Muscle layer of duodenum (tissue), 2 donors: ENCODE data around the gene ZNF248.
A peak's percentile ranks its signal among the peaks of the same experiment; 100 is the strongest.

Experiments
- H3K27ac ChIP-seq: one replicate; pipeline ENCODE4 v1.7.0; 2013; ENCODE audit warnings: mild to moderate bottlenecking, low read length
- H3K27me3 ChIP-seq: one replicate; pipeline ENCODE4 v1.7.0; 2013; ENCODE audit warnings: low read depth, mild to moderate bottlenecking, control low read depth, low read length
- H3K36me3 ChIP-seq, 2 donors: one replicate each; pipeline ENCODE4 v1.7.0; 2013; ENCODE audit warnings: low read length in 2 of 2, control low read depth in 1 of 2, mild to moderate bottlenecking in 1 of 2; ENCODE audit not compliant: insufficient read depth in 2 of 2, control insufficient read depth in 1 of 2
- H3K4me1 ChIP-seq, 2 donors: one replicate each; pipeline ENCODE4 v1.7.0; 2013; ENCODE audit warnings: low read length in 2 of 2, mild to moderate bottlenecking in 2 of 2, control low read depth in 1 of 2, moderate library complexity in 1 of 2; ENCODE audit not compliant: insufficient read depth in 2 of 2, control insufficient read depth in 1 of 2
- H3K4me3 ChIP-seq, 2 donors: one replicate each; pipeline ENCODE4 v1.7.0; 2013; ENCODE audit warnings: low read length in 2 of 2, low read depth in 1 of 2, mild to moderate bottlenecking in 1 of 2
- H3K9me3 ChIP-seq, 2 donors: one replicate each; pipeline ENCODE4 v1.7.0; 2013; ENCODE audit warnings: low read length in 2 of 2, control low read depth in 1 of 2, mild to moderate bottlenecking in 1 of 2; ENCODE audit not compliant: control insufficient read depth in 1 of 2
- donor health status: healthy.

The ZNF248 gene

DNA sequence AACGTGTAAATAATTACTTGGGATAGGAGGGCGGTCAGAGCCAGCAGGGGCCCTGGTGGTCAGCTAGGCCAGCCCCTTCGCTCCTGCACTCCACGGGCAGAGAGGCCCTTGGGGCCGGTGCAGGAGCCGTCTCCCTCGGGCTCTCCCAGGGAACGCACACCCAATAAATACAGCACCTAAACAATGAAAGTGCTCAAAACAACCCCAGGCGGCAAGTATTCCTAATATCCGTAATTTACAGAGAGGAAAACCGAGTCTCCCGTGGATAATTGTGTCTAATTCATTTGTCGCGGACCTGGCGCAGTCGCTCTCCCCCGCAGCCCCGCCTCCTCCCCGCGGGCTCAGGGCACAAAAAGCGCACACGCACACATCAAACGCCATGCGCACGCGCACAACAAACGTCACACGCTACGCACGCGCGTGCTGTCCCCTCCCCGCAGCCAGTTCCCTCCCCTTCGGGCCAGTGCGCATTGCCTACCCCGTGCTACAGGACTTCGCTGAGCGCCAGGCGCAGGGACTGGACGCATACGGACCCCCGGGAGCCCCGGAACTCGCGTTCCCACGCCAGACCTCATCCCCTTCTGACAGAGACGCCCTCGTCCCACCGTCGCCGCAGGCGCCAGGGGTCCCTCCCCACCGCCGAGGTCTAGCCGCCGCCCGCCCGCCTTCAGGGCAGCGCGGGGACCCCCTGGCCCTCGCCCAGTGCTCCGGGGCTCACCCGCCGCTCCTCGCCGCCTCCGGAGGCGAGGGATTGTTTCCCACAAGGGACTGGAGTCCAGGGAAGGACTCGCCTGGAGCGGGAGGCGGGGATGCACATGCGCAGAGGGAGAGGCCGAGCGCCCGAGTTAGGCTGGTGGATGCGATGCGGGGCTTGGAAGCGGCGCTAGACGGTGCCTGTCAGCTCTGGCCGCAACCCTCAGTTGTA, at the start of gene ZNF248:
Gene ZNF248, minus strand, starts transcription at position 324 of the 925 bp plus-strand sequence. CDS start 1,300 bp downstream, outside the sequence.
- Histone ChIP-seq H3K9me3 (no peaks in the 10 kb centered on the region), H3K4me1 (peaks cover 0 to 11% of the 10 kb centered on the region in 2 donors)

DNA sequence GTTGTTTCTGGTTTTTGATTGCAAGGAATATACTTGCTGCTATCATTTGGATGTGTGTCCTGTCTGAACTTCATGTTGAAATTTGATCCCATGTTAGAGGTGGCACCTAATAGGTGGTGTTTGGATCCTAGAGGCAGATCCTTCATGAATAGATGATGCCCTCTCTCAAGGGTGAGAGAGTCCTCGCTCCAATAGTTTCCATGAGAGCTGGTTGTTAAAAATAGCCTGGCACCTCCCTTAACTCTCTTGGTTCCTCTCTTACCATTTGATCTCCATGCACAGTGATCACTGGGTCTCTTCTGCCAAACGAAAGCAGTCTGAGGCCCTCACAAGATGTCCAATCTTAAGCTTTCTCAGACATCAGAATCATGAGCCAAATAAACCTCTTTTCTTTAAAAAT, 49.0 kb upstream of the ZNF248 start:
- no peak overlapping the region for H3K27ac ChIP-seq
- no peaks in the 10 kb centered on the region for H3K36me3 ChIP-seq
- no peaks in the 10 kb centered on the region for H3K27me3 ChIP-seq
- H3K4me1 ChIP-seq = no peaks in the 10 kb centered on the region
- H3K9me3 ChIP-seq = no peaks in the 10 kb centered on the region
- H3K4me3 ChIP-seq = no peak overlapping the region

More for the DNA sequence above, at the start of gene ZNF248:
- peak within 1 kb of the TSS; percentile 96 for H3K27ac ChIP-seq
- H3K27me3 ChIP-seq = no peaks in the 10 kb centered on the region
- H3K4me3 ChIP-seq = peak within 1 kb of the TSS; percentile 75 to 93
- H3K36me3 ChIP-seq = peaks cover 0 to 4% of the 10 kb centered on the region in 2 donors

DNA sequence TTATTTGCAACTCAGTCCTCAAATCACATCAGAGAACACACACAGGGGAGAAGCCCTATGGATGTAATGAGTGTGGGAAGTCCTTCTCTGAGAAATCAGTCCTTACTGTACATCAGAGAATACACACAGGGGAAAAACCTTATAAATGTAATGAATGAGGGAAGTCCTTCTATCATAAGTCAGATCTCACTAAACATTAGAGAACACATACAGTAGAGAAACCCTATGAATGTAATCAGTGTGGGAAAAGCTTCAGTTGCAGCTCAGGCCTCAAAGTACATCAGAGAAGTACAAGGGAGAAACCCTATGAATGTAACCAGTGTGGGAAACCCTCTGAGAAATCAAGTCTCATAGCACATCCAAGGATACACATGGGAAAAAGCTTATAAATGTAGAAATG, 39.0 kb upstream of the ZNF248 start:
- no peaks in the 10 kb centered on the region for H3K4me1 ChIP-seq
- H3K27ac ChIP-seq = no peak overlapping the region
- no peaks in the 10 kb centered on the region for H3K36me3 ChIP-seq
- H3K27me3 ChIP-seq = no peaks in the 10 kb centered on the region
- H3K9me3 ChIP-seq = peaks cover 14 to 34% of the 10 kb centered on the region in 2 donors
- H3K4me3 ChIP-seq = peak overlapping the region in 1 of 2 donors; percentile 43

DNA sequence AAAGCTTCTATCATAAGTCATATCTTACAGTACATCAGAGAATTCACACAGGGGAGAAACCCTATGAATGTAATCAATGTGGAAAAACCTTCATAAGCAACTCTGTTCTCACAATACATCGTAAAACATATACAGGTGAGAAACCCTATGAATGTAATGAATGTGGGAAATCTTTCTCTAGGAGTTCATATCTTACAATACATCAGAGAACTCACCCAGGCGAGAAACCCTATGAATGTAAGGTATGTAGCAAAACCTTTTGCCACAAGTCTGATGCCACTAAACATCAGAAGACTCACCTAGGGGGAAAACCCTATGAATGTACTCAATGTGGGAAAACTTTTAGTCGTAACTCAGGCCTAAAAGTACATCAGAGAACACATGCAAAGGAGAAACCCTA, 38.3 kb upstream of the ZNF248 start:
- Histone ChIP-seq H3K27ac (no peak overlapping the region), H3K4me3 (peak overlapping the region in 1 of 2 donors; percentile 43), H3K36me3 (no peaks in the 10 kb centered on the region), H3K4me1 (no peaks in the 10 kb centered on the region), H3K9me3 (peaks cover 21 to 39% of the 10 kb centered on the region in 2 donors), H3K27me3 (no peaks in the 10 kb centered on the region)

DNA sequence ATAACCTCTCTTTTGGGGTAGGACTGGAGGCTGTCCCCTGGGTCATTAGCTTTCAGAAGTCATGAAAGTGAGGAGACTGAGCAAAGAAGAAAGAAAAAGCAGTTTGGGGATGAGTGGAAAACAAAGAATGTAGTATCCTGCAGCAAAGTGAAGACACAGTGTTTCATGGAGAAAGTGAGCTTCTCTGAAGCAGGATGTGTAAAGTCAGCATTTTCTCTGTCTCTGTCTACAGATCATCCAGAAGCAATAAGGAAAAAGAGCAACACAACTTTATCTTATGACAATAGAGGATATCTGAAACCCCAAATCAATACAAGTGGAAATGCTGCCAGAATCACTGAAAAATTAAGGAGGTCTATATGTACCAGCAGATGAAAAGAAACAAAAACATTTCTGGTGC, 28.4 kb upstream of the ZNF248 start:
- Histone ChIP-seq H3K36me3 (no peaks in the 10 kb centered on the region), H3K4me1 (no peaks in the 10 kb centered on the region), H3K27ac (no peak overlapping the region), H3K9me3 (peaks cover 0 to under 1% of the 10 kb centered on the region in 2 donors), H3K4me3 (no peak overlapping the region), H3K27me3 (no peaks in the 10 kb centered on the region)

DNA sequence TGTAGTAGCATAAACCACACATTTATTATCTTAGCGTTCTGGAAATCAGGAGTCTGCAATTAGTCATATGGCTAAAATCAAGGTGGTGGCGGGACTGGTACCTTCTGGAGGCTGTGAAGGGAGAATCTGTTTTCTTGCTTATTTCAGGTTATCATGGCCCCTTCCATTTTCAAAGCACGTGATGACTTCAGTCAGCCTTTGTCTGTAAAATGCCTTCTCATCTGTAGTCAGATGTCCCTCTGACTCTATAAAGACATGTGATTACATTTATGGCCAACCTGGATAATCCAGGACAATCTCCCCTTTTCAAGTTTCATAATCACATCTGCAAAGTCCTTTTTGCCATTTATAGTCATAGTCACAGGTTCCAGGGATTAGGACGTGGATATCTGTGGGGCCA, 15.5 kb upstream of the ZNF248 start:
- Histone ChIP-seq H3K27ac (no peak overlapping the region), H3K4me3 (no peak overlapping the region), H3K27me3 (no peaks in the 10 kb centered on the region), H3K36me3 (no peaks in the 10 kb centered on the region), H3K4me1 (no peaks in the 10 kb centered on the region), H3K9me3 (no peaks in the 10 kb centered on the region)

DNA sequence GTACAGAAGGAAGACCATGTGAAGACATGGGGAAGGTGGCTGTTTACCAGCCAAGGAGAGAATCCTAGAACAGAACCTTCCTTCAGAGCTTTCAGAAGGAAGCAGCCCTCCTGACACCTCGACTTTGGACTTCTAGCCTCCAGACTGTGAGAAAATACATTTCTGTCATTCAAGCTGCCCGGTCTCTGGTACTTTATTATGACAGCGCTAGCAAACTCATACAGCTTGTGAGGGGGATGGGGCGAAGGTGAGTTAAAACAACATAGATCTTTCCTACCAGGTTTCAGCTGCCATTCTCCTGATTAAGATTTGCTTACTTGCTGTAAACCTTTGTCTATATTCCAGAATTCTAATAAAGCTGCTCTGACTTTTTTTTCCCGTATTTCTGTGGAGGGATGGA, 14.9 kb upstream of the ZNF248 start:
- Histone ChIP-seq H3K4me1 (no peaks in the 10 kb centered on the region), H3K36me3 (no peaks in the 10 kb centered on the region), H3K27ac (no peak overlapping the region)

DNA sequence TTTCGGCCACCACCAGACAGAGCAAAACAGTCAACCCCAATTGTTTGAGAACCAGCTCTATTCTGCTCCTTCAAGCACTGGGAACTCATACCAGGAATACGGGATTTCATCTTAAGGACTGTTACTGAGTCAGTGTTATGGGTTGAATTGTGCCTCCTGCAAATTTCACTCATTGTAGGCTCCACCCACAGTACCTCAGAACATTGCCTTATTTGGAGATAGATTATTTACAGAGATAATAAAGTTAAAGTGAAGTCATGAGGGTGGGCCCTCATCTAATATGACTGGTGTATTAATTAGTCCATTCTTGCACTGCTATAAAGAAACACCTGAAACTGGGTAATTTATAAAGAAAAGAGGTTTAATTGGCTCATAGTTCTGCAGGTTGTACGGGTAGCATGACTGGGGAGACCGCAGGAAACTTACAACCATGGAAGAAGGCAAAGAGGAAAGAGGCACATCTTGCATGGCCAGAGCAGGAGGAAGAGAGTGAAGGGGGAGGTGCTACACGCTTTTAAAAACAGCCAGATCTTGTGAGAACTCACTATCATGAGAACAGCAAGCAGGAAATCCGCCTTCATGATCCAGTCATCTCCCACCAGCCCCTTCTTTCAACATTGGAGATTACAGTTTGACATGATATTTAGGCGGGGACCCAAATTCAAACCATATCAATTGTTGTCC, 14.3 kb upstream of the ZNF248 start:
- Histone ChIP-seq H3K4me3 (no peak overlapping the region), H3K27ac (no peak overlapping the region), H3K27me3 (no peaks in the 10 kb centered on the region), H3K36me3 (no peaks in the 10 kb centered on the region), H3K9me3 (no peaks in the 10 kb centered on the region), H3K4me1 (no peaks in the 10 kb centered on the region)

More for the DNA sequence above, 14.9 kb upstream of the ZNF248 start:
- Histone ChIP-seq H3K9me3 (no peaks in the 10 kb centered on the region), H3K4me3 (no peak overlapping the region), H3K27me3 (no peaks in the 10 kb centered on the region)

DNA sequence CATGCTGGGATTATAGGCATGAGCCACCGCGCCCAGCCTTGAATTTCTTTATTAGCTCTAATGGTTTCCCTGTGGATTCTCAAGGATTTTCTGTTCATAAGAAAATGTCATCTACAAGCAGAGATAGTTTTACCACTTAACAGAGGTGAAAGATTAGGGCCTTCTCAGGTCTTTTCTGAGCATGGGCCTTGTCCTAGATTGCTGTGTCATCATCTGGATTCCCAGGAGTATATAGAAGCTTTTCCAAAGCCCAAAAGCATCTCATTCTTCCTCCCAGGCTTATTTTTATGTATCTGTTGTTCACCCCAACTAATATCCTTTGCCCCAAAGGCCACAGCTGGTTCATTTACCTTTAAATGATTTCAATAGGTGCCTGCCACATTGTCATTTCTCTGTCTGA, 13.7 kb upstream of the ZNF248 start:
- no peaks in the 10 kb centered on the region for H3K36me3 ChIP-seq
- no peaks in the 10 kb centered on the region for H3K9me3 ChIP-seq

DNA sequence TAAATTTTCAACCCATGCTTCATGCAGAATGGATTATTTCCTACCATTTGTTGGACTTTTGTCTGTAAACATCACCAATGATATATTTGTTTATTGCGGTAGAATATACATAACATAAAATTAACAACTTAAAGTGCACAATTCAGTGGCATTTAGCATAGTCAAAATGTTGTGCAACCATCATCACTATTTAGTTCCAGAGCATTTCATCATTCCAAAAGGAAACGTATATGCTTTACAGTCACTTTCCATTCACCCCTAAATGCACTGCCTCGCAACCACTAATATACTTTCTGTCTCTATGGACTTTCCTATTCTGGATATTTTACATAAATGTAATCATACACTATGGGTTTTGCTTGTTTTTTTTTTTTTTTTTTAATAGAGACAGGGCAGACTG, 11.4 kb upstream of the ZNF248 start:
- no peaks in the 10 kb centered on the region for H3K9me3 ChIP-seq
- H3K27ac ChIP-seq = no peak overlapping the region
- no peaks in the 10 kb centered on the region for H3K36me3 ChIP-seq
- H3K27me3 ChIP-seq = no peaks in the 10 kb centered on the region
- H3K4me3 ChIP-seq = no peak overlapping the region
- no peaks in the 10 kb centered on the region for H3K4me1 ChIP-seq

More for the DNA sequence above, 13.7 kb upstream of the ZNF248 start:
- no peak overlapping the region for H3K4me3 ChIP-seq
- H3K27me3 ChIP-seq = no peaks in the 10 kb centered on the region
- H3K27ac ChIP-seq = no peak overlapping the region
- no peaks in the 10 kb centered on the region for H3K4me1 ChIP-seq

DNA sequence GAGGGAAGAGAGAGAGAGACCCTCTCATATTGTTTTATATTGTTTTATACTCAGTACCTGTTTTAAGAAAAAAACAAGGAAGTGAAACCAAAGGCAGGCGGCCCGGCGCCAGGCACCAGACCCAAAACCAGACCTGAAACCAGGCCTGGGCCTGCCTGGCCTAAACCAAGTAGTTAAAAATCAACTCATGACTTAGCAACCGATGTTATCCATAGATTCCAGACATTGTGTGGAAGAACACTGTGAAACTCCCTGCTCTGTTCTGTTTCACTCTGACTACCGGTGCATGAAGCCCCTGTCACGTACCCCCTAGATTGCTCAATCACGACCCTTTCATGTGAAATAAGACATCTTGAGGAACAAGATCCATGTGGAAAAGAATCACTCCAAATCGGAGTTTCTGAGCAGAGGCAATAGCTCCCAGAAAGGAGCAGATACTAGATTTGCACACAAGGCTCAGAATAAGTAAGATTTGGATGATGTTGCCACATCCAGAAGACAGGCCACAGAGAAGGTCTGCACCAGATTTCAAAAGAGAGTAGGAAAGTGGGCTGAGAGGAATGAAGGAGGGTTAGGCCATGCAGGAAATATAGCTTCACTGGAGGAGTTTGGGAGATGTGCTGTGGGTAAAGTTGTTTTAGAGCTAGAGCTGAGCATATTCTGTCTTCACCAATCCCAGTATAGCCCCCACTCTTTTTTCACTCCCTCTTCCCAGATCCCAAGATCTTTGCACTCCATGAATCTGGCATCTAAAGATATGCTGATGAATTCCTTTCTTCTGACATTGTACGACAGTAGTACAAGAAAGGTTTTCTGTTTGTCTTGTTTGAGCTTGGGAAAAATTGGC, 8.8 kb upstream of the ZNF248 start:
- Histone ChIP-seq H3K27ac (no peak overlapping the region), H3K9me3 (no peaks in the 10 kb centered on the region)

More for the DNA sequence above, 8.8 kb upstream of the ZNF248 start:
- H3K4me1 ChIP-seq = no peaks in the 10 kb centered on the region
- H3K27me3 ChIP-seq = no peaks in the 10 kb centered on the region
- H3K36me3 ChIP-seq = no peaks in the 10 kb centered on the region
- H3K4me3 ChIP-seq = no peak overlapping the region
